Testis (tissue), 3 donors: ENCODE results near the gene TM9SF2. TPM values are rescaled to one million over a fixed set of nuclear protein-coding genes. Genes with fewer than 3 reads are reported as not detected.

Source experiments
- DNase-seq: peaks from one replicate; pipeline ENCODE4 v3.0.0-alpha.2; 2019
- H3K27ac ChIP-seq, 2 donors: fragments of 200-600 bp; sonication (generic); one replicate each; pipeline ENCODE4 v1.5.1; 2019
- H3K27me3 ChIP-seq: fragments of 200-600 bp; sonication (generic); one replicate; pipeline ENCODE4 v1.5.1; 2019
- H3K36me3 ChIP-seq: fragments of 200-600 bp; sonication (generic); one replicate; pipeline ENCODE4 v1.5.1; 2017; ENCODE audit warnings: low read depth; ENCODE audit errors: missing control alignments
- H3K4me1 ChIP-seq: fragments of 200-600 bp; sonication (generic); one replicate; pipeline ENCODE4 v1.5.1; 2019
- H3K4me3 ChIP-seq, 2 donors: fragments of 200-600 bp; sonication (generic); one replicate each; pipeline ENCODE4 v1.5.1; 2017 to 2019
- H3K9me3 ChIP-seq: fragments of 200-600 bp; sonication (generic); one replicate; pipeline ENCODE4 v1.5.1; 2017
- CTCF ChIP-seq, 3 experiments: fragments of 450-650 bp in 2 of 3; fragments of 200-600 bp in 1 of 3; sonication (generic) in 1 of 3; IDR thresholded peaks; one replicate each; pipeline ENCODE4 v1.5.1; 2016 to 2019; ENCODE audit warnings: antibody characterized with exemption in 3 of 3, mild to moderate bottlenecking in 2 of 3, moderate library complexity in 1 of 3
- POLR2A ChIP-seq: fragments of 450-650 bp; IDR thresholded peaks from one replicate; pipeline ENCODE4 v1.6.1; 2017; ENCODE audit warnings: antibody characterized with exemption, mild to moderate bottlenecking, moderate library complexity
- WGBS, 2 donors: methylation state at CpG; one replicate each; pipeline ENCODE4 v1.1.5; 2018; 5-methylcytosine and 5-hydroxymethylcytosine counted together
- intact Hi-C: fragments of 100-400 bp; cut with DNase I; formaldehyde crosslinking; loops from one replicate; pipeline ENCODE4 v1.15.1; 2023; ENCODE audit warnings: low total_unique reads
- polyA plus RNA-seq: library from polyadenylated mRNA; stranded (reverse); fragments of 350-450 nt; fragmentation: Illumina TruSeq; extraction: RNeasy Lipid Tissue Mini Kit (QIAGEN cat#74804); gene quantifications from one replicate; pipeline ENCODE4 v1.2.3, GENCODE V29; 2014; ENCODE audit warnings: low read depth, low replicate concordance; ENCODE audit not compliant: insufficient read depth
- total RNA-seq, 2 donors: library from RNA; depleted of rRNA; stranded (reverse); fragments of >200 nt; gene quantifications; one replicate each; pipeline ENCODE4 v1.2.3, GENCODE V29; 2016

TM9SF2 gene
- total and polyA plus RNA-seq, 3 donors from 2014 or later = 106 to 136 (median 119) TPM

GRCh38 chr13:99476648-99477047 is 24.6 kb upstream of the TM9SF2 start:
- H3K4me1 ChIP-seq = no peaks in the 10 kb centered on the region
- H3K27ac ChIP-seq = no peak overlapping the region
- TF ChIP-seq CTCF (IDR thresholded peaks at IDR 0.05) (no peak), POLR2A (no peak)
- no peak overlapping the region for H3K4me3 ChIP-seq
- no peaks in the 10 kb centered on the region for H3K36me3 ChIP-seq
- no peaks in the 10 kb centered on the region for H3K27me3 ChIP-seq
- no peaks in the 10 kb centered on the region for H3K9me3 ChIP-seq
- DNase-seq = no peak
- WGBS, 2 donors = 26 to 41% methylated on average over 3 to 4 of the region's 5 CpGs
- intact Hi-C loops = no loop called here

GRCh38 chr13:99477493-99477892 is 23.8 kb upstream of the TM9SF2 start:
- Histone ChIP-seq H3K4me3 (no peak overlapping the region), H3K27me3 (no peaks in the 10 kb centered on the region), H3K36me3 (no peaks in the 10 kb centered on the region), H3K9me3 (no peaks in the 10 kb centered on the region), H3K4me1 (no peaks in the 10 kb centered on the region), H3K27ac (no peak overlapping the region)
- no peak for DNase-seq
- WGBS, 2 donors = 42 to 72% methylated on average over 4 of the region's 4 CpGs
- intact Hi-C loops = no loop called here
- no peak for TF ChIP-seq POLR2A
- TF ChIP-seq CTCF (IDR thresholded peaks at IDR 0.05) = no peak

- no peak overlapping the region for H3K27ac ChIP-seq
- intact Hi-C loops = no loop called here
- no peaks in the 10 kb centered on the region for H3K4me1 ChIP-seq
- H3K27me3 ChIP-seq = no peaks in the 10 kb centered on the region
- WGBS, 2 donors = 86 to 87% methylated on average over 4 of the region's 4 CpGs
- no peaks in the 10 kb centered on the region for H3K9me3 ChIP-seq
- no peak for DNase-seq
- no peaks in the 10 kb centered on the region for H3K36me3 ChIP-seq
- no peak for TF ChIP-seq POLR2A
- TF ChIP-seq CTCF (IDR thresholded peaks at IDR 0.05) = no peak
- H3K4me3 ChIP-seq = no peak overlapping the region
These were observed 19.9 kb upstream of the TM9SF2 start for GRCh38 chr13:99481366-99481765.

- no peak for DNase-seq
- intact Hi-C loops = no loop called here
These were observed 16.8 kb upstream of the TM9SF2 start for GRCh38 chr13:99484473-99484872.

More at GRCh38 chr13:99484473-99484872, 16.8 kb upstream of the TM9SF2 start:
- TF ChIP-seq POLR2A (no peak), CTCF (IDR thresholded peaks at IDR 0.05) (no peak)
- Histone ChIP-seq H3K4me1 (no peaks in the 10 kb centered on the region), H3K27me3 (no peaks in the 10 kb centered on the region), H3K36me3 (no peaks in the 10 kb centered on the region), H3K9me3 (no peaks in the 10 kb centered on the region), H3K27ac (no peak overlapping the region), H3K4me3 (no peak overlapping the region)
- WGBS, 2 donors = 68 to 84% methylated on average over 4 of the region's 4 CpGs
